MM.1S (cell line): ENCODE data around the gene WDFY3.

Source experiments
- DNase-seq: peaks from one replicate; pipeline ENCODE4 v3.0.0-alpha.2; 2015
- H2AFZ ChIP-seq: fragments of 300-600 bp; sonication (generic); 2 replicates; pipeline ENCODE4 v1.6.0; 2016; ENCODE audit warnings: antibody characterized with exemption, low read length
- H3F3A ChIP-seq: fragments of 300-600 bp; sonication (generic); 2 replicates; pipeline ENCODE4 v1.6.1; 2016; ENCODE audit warnings: mild to moderate bottlenecking, antibody characterized with exemption, low read length, moderate library complexity, mixed read lengths; ENCODE audit not compliant: insufficient read depth
- H3K27ac ChIP-seq: fragments of 300-600 bp; sonication (generic); 2 replicates; pipeline ENCODE4 v1.5.1; 2016; ENCODE audit warnings: mild to moderate bottlenecking, low read length
- H3K27me3 ChIP-seq: fragments of 300-600 bp; sonication (generic); replicated peaks from 2 replicates; pipeline ENCODE4 v1.6.0; 2016; ENCODE audit warnings: low read length; ENCODE audit not compliant: insufficient read depth
- H3K36me3 ChIP-seq: fragments of 300-600 bp; sonication (generic); replicated peaks from 2 replicates; pipeline ENCODE4 v1.6.1; 2016; ENCODE audit warnings: mild to moderate bottlenecking, low read length, mixed read lengths; ENCODE audit not compliant: insufficient read depth
- H3K4me1 ChIP-seq: fragments of 300-600 bp; sonication (generic); 2 replicates; pipeline ENCODE4 v1.6.1; 2016; ENCODE audit warnings: low read length, mixed read lengths
- H3K4me2 ChIP-seq: fragments of 300-600 bp; sonication (generic); 2 replicates; pipeline ENCODE4 v1.6.0; 2016; ENCODE audit warnings: low read depth, low read length
- H3K4me3 ChIP-seq: fragments of 300-600 bp; sonication (generic); 2 replicates; pipeline ENCODE4 v1.5.1; 2016; ENCODE audit warnings: low read length, mixed read lengths
- H3K79me2 ChIP-seq: fragments of 300-600 bp; sonication (generic); 2 replicates; pipeline ENCODE4 v1.6.1; 2016; ENCODE audit warnings: mixed run types, low read length, mixed read lengths
- H3K9ac ChIP-seq: fragments of 300-600 bp; sonication (generic); 2 replicates; pipeline ENCODE4 v1.6.1; 2016; ENCODE audit warnings: low read length, mixed read lengths
- H3K9me2 ChIP-seq: fragments of 300-600 bp; sonication (generic); replicated peaks from 2 replicates; pipeline ENCODE4 v1.6.1; 2016; ENCODE audit warnings: mild to moderate bottlenecking, low read length, mixed read lengths; ENCODE audit not compliant: insufficient read depth
- H3K9me3 ChIP-seq: fragments of 300-600 bp; sonication (generic); replicated peaks from 2 replicates; pipeline ENCODE4 v1.6.1; 2016; ENCODE audit warnings: mild to moderate bottlenecking, low read length, mixed read lengths; ENCODE audit not compliant: insufficient read depth
- H4K20me1 ChIP-seq: fragments of 300-600 bp; sonication (generic); 2 replicates; pipeline ENCODE4 v1.6.1; 2016; ENCODE audit warnings: mild to moderate bottlenecking, low read length, moderate library complexity, mixed read lengths; ENCODE audit not compliant: insufficient read depth
- EZH2 ChIP-seq: fragments of 300-600 bp; sonication (generic); optimal IDR thresholded peaks from 2 replicates; pipeline ENCODE3; 2017; ENCODE audit warnings: low read depth, mild to moderate bottlenecking, antibody characterized with exemption, low read length, mixed read lengths
- EZH2phosphoT487 ChIP-seq: fragments of 300-600 bp; sonication (generic); IDR thresholded peaks from 2 replicates; pipeline ENCODE4 v1.6.1; 2018; ENCODE audit warnings: antibody characterized with exemption, low read length
- TF ChIP-seq, protein P1 (sequence below): fragments of 300-600 bp; sonication (generic); IDR thresholded peaks from 2 replicates; pipeline ENCODE4 v1.5.1; 2016; ENCODE audit warnings: antibody characterized with exemption, low read length, mixed read lengths

Gene WDFY3

DNA sequence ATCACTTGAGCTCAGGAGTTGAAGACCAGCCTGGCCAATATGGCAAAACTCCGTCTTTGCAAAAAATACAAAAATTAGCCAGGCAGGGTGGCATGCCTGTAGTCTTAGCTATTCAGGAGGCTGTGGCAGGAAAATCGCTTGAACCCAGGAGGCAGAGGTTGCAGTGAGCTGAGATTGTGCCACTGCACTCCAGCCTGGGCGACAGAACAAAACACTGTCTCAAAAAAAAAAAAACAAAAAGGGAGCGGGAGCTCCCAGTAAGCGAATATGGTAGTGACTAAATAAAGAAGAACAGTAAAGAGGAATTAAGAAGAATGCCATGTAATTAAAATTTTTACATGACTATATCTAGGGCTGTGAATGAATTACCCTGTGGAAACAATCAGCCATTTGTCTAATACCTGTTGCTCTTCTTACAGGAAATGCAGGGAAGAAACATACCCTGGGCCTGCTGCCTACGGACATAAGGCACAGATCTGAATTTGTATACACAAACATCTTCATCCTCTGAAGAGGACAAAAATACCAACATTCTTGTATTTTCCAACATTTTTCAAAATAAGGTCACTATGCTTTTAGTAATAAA is 11.4 kb downstream of the WDFY3 start:
- H3K27me3 ChIP-seq: no peaks in the 10 kb centered on the region
- no peaks in the 10 kb centered on the region for H4K20me1 ChIP-seq
- H3K9ac ChIP-seq: no peak overlapping the region
- H3K4me3 ChIP-seq: no peak overlapping the region
- H3K4me2 ChIP-seq: no peak overlapping the region
- H3K9me3 ChIP-seq: no peaks in the 10 kb centered on the region
- H3K79me2 ChIP-seq: 0 out of 2 replicates have a peak, but pooled peaks cover 3% of the 10 kb centered on the region
- no peak for TF ChIP-seq EZH2
- no peak for TF ChIP-seq EZH2phosphoT487
- TF ChIP-seq, protein P1, sequence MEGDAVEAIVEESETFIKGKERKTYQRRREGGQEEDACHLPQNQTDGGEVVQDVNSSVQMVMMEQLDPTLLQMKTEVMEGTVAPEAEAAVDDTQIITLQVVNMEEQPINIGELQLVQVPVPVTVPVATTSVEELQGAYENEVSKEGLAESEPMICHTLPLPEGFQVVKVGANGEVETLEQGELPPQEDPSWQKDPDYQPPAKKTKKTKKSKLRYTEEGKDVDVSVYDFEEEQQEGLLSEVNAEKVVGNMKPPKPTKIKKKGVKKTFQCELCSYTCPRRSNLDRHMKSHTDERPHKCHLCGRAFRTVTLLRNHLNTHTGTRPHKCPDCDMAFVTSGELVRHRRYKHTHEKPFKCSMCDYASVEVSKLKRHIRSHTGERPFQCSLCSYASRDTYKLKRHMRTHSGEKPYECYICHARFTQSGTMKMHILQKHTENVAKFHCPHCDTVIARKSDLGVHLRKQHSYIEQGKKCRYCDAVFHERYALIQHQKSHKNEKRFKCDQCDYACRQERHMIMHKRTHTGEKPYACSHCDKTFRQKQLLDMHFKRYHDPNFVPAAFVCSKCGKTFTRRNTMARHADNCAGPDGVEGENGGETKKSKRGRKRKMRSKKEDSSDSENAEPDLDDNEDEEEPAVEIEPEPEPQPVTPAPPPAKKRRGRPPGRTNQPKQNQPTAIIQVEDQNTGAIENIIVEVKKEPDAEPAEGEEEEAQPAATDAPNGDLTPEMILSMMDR: no peak
- H3K9me2 ChIP-seq: no peaks in the 10 kb centered on the region
- no peak for DNase-seq
- no peaks in the 10 kb centered on the region for H3K36me3 ChIP-seq
- H2AFZ ChIP-seq: no peak overlapping the region
- no peaks in the 10 kb centered on the region for H3F3A ChIP-seq
- no peaks in the 10 kb centered on the region for H3K4me1 ChIP-seq
- H3K27ac ChIP-seq: no peak overlapping the region

- no peaks in the 10 kb centered on the region for H3K4me1 ChIP-seq
Measured at GRCh38 chr4:84952776-84953175, 13.7 kb downstream of the WDFY3 start.

DNA sequence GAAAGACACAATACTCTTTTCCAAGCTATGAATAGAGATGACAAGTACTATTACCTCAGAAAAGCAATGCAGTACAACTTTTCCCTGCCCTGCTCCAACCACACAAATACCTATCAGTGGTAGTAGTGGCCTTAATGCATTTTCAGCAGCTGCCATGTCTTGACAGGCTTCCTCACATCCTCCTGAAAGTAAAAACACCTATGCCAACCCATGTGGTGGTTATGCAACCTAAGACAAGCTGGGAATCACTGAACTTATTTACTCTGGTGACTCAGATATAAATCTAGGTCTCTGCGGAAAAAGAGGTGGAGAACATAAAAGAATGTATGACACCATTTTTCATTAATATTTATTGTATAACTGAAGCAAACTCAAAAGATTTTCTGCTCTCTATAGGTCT is 14.5 kb downstream of the WDFY3 start:
- no peaks in the 10 kb centered on the region for H3K4me1 ChIP-seq
- DNase-seq: no peak

More at GRCh38 chr4:84952776-84953175, 13.7 kb downstream of the WDFY3 start:
- Histone ChIP-seq H3K9me2 (no peaks in the 10 kb centered on the region), H3K79me2 (0 out of 2 replicates have a peak, but pooled peaks cover 3% of the 10 kb centered on the region), H3F3A (no peaks in the 10 kb centered on the region), H3K4me3 (no peak overlapping the region), H4K20me1 (no peaks in the 10 kb centered on the region), H3K27ac (no peak overlapping the region), H2AFZ (no peak overlapping the region), H3K4me2 (no peak overlapping the region), H3K36me3 (no peaks in the 10 kb centered on the region), H3K9ac (no peak overlapping the region), H3K27me3 (no peaks in the 10 kb centered on the region), H3K9me3 (no peaks in the 10 kb centered on the region)
- no peak for DNase-seq
- no peak for TF ChIP-seq EZH2
- no peak for TF ChIP-seq EZH2phosphoT487
- TF ChIP-seq, protein P1: no peak

More for the DNA sequence above, 14.5 kb downstream of the WDFY3 start:
- no peak overlapping the region for H3K9ac ChIP-seq
- no peak overlapping the region for H3K27ac ChIP-seq
- no peaks in the 10 kb centered on the region for H3K9me3 ChIP-seq
- no peak overlapping the region for H2AFZ ChIP-seq
- no peaks in the 10 kb centered on the region for H3K27me3 ChIP-seq
- H3K4me2 ChIP-seq: no peak overlapping the region
- no peaks in the 10 kb centered on the region for H3K36me3 ChIP-seq
- H3K4me3 ChIP-seq: no peak overlapping the region
- no peaks in the 10 kb centered on the region for H3K9me2 ChIP-seq
- no peaks in the 10 kb centered on the region for H3F3A ChIP-seq
- 0 out of 2 replicates have a peak, but pooled peaks cover 3% of the 10 kb centered on the region for H3K79me2 ChIP-seq
- H4K20me1 ChIP-seq: no peaks in the 10 kb centered on the region
- no peak for TF ChIP-seq EZH2
- no peak for TF ChIP-seq EZH2phosphoT487
- TF ChIP-seq, protein P1: no peak
